NCI-H146 (cell line): ENCODE data around the gene THRAP3.
A peak's percentile ranks its signal among the peaks of the same experiment; 100 is the strongest.

Experiments used
- DNase-seq: peaks from one replicate; lab custom pipeline; 2025; lab: John Stamatoyannopoulos, UW

Gene THRAP3

DNA sequence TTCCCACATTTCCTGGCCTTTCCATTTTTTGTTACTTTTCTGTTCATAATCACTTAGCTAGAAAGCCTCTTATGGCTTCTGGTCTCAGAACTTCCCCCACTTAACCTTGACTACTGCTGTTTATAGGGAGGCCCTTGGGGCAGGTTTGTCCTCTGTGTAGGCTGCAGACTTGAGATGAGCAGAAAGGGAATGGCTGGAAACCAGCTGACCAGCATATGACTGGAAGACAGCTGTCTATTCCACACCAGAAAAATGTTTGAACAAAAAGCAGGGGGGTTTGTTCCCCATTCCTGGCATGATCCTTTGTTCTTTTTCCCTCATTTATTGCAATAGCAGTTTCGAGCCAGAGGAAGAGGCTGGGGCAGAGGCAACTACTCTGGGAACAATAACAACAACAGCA is 77.0 kb downstream of the THRAP3 start:
- no peak for DNase-seq

DNA sequence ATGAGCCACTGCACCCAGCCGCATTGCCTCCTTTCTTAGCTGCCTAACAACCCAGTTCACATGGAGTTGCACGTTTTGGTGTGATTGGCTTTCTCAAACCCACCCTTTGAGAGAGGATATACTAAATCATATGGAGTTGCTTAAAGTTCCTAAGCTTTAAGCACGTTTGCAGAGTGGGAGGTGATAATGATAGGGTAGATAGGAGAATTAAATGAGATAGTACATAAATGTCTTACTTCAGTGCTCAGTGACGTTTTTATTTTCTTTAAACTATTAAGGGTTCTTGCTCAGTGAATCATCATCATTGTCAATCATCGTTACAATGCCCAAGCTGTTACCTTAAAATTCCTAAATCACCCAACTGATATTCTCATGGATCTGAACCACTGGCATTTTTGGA is 79.0 kb downstream of the THRAP3 start:
- DNase-seq = no peak

DNA sequence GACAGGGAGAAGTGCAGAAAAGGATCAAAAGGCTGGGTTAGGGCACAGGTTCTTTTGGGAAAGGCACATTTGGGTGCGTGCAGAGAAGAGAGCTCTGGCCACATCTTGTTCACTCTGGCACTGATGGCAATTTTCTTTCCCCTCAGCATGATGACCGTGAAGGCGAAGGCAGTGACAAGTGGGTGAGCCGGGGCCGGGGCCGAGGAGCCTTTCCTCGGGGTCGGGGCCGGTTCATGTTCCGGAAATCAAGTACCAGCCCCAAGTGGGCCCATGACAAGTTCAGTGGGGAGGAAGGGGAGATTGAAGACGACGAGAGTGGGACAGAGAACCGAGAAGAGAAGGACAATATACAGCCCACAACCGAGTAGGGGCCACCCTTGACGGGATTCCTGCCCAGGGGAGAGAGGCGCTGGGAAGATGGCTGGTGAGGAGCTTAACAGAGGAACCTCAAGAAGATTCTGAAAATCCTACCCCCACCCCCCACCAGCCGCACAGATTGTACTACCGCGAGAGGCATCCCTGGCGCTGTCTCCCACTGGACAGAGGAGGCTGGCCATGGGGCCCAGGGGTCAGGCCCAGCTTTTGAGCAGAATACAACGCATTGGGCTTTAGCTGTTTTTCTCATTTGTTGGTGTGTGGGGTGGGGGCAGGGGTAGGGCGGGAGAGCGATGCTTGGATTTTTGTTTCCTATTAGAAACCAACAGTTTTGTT is 79.6 kb downstream of the THRAP3 start:
- no peak for DNase-seq

DNA sequence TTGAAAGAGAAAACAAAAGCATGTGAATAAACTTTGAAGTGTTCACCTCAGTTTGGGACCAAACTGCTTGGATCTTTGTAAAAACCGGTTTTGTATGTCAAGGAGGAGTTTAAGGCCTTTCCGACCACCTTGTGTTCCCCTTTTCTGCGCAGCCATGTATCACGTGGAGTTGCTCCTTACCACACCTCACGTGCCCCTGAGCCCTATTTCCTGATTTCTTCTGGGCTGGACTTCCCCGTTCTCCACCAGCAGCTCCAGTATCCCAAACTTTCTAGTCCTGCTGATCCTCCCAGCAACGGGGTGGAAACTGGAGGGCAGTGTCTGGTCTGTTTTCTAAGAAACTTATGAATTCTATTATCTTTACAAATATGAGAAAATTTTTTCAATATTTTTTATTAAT is 80.3 kb downstream of the THRAP3 start:
- DNase-seq = no peak

DNA sequence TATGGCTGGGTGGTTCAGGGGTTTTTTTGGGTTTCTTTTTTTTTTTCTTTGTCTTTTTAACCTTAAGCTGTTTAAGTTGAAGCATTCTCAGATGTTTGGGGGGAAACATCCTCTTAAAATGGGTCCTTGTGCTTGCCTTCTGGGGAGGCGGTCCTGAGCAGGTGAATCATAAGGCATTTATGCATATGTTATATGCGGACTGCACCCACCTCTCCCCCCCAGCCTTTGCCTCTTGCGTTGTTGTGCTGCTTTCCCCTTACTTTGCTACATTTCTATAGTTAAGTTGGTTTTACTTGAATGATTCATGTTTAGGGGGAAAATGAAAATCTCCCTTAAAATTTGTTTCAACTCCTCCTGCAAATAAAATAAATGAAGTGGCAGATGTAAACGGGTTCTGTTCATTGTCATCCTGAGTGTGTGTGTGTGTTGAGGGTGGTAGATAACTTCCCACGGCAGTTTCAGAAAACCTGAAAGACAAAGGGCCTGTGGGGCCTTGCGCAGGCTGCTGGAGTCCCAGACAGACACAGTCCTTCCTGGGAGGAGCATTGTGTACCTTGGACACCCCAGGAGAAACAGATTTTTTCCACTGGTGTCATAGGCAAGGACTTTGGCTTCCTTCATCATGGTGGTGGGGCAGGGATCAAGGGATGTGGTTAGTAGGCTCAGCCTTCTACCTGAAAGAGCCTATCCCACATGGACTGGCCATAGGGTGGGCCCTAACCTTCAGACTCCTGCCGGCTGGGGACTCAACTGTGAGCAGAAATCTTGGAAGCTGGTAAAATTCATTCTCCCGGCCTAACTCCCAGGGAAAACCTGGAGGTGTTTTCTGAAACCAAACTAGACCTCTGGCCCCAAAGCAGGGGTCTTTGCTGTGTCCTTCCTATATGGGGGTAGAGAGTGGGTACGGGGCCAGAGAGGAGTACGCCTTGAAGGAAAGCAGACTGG is 81.0 kb downstream of the THRAP3 start:
- DNase-seq = no peak

DNA sequence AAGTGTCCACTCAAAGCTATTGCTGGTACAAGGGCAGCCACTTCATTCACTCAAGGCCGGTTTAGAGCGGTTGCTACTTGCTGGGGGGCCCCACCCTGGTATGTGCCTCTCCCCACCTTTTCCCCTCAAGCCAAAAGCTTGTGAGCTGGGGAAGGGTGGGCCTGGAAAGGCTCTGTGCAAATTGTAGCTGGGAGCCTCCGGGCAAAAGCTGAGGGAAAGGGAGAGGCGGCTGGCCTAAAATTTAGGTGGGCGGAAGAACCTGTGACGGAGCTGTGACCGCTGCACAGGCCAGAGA is 81.6 kb downstream of the THRAP3 start:
- no peak for DNase-seq

DNA sequence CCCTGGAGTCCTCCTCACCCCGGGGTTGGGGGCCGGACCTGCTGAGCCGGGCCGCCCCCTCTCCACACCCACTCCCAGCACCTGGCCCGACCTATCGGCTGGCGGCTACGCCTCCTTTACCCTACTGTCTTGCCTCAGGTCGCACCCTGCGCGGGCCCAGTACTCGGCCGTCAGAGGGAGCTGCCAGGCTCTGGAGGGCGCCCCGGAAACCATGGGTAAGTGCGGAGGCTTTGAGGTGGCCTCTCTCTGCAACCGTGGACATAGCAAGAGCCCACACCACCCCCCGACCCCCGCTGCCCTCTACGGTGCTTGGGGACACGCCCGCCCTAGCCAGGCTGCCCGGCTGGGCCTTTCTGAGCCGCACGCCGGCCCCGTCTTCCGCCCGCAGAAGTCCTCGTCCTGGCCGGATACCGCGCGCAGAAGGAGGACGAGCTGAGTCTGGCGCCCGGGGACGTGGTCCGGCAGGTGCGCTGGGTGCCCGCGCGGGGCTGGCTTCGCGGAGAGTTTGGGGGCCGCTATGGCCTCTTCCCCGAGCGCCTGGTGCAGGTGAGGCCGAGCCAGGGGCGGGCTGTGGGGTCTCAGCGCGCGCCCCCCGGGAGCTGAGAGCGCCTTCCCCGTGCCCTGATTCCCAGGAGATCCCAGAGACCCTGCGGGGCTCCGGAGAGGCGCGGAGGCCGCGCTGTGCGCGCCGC is 82.1 kb downstream of the THRAP3 start, which contains the start of gene SH3D21:
SH3D21 (plus strand) TSS at position 159 of the 692 bp plus-strand sequence; CDS start at position 212, 53 bp downstream.
- DNase-seq = peak; percentile 54

DNA sequence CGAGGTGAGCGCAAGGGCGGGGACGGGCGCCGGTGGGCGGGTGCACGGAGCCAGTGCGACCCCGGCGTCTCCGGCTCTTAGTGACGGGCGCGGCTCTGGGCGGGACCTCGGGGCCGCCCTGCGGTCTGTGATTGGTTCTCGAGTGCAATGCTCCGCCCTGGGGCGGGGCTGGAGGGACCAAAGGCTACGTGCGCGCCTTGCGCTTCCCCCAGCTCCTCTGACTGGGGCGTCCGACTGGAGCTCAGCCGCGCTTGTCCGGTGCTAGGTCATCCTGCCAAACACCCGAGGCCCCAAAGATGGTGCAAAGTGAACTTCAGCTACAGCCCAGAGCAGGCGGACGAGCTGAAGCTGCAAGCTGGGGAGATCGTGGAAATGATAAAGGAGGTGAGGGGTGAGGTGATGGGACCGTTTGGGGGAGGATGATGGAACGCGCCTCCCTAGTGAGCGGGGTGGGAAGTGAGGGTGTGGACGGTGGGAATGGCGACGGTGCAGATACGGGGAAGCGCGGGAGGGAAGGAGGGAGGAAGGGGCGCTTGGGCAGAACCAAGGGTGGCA is 82.7 kb downstream of the THRAP3 start:
- DNase-seq = peak; percentile 87

DNA sequence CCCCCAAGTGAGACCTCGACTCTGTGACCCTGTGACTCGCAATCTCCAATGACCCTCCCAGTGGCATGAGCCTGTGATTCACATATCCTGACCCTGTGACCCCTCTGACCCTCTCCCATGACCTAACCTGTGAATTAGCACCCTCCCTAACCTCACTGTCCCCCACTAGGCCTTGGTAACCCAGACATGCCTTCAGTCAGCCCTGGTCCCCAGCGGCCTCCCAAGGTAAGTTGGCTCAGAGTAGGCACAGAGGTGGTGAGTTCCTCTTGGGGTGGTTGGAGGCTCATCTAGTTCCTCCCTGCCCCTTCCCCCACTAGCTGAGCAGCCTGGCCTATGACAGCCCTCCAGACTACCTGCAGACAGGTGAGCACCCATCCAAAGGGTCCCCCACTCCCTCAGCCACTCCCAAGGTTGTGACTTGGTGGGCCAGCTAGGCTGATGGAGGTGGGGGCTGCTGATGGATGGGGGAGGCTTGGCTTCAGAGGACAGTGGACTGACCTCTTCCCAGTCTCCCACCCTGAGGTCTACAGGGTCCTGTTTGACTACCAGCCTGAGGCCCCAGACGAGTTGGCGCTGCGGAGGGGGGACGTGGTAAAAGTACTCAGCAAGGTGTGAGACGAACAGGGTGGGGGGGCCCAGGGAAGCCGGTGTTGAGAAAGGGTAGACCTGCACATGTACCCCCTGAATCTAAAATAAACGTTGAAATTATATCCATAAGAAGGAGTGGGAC is 83.5 kb downstream of the THRAP3 start:
- no peak for DNase-seq

DNA sequence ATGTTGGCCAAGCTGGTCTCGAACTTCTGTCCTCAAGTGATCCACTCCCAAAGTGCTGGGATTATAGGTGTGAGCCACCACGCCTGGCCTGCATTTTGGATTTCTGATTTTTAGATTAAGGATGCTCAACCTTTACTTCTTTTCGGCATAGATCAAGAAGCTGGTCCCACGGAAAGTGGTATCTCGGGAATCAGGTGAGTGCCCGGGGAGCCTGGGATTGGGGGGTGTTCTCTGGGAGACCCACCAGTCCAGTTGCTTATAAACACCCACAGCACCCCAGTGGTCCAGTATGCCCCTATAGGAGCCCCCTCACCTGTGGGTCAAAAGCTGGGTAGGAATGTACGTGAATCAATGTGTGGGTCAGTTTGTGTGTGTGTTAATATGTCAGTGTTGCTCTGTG is 85.2 kb downstream of the THRAP3 start:
- no peak for DNase-seq

DNA sequence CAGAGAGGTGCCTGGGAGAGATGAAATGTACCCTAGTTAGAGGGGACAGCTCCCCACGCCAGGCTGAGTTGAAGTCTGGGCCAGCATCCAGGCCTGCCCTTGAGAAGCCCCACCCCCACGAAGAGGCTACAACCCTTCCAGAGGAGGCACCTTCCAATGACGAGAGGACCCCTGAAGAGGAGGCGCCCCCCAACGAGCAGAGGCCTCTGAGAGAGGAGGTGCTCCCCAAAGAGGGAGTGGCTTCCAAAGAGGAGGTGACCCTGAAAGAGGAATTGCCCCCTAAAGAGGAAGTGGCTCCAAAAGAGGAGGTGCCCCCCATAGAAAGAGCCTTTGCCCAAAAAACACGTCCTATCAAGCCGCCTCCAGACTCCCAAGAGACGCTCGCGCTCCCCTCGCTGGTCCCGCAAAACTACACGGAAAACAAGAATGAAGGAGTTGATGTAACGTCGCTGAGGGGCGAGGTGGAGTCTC is 96.1 kb downstream of the THRAP3 start:
- no peak for DNase-seq

DNA sequence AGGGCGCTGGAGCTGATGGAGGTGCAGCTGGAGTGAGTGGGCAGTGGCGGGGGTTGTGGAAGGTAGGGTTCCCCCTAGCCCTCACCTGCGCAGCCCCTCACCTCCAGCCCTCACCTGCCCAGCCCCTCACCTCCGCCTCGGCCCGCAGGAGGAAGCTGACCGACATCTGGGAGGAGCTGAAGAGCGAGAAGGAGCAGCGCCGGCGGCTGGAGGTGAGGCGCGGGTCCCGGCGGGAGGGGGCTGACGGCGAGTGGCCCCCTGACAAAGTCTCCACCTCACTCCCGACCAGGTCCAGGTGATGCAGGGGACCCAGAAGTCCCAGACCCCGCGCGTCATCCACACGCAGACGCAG is 96.5 kb downstream of the THRAP3 start:
- DNase-seq = no peak

DNA sequence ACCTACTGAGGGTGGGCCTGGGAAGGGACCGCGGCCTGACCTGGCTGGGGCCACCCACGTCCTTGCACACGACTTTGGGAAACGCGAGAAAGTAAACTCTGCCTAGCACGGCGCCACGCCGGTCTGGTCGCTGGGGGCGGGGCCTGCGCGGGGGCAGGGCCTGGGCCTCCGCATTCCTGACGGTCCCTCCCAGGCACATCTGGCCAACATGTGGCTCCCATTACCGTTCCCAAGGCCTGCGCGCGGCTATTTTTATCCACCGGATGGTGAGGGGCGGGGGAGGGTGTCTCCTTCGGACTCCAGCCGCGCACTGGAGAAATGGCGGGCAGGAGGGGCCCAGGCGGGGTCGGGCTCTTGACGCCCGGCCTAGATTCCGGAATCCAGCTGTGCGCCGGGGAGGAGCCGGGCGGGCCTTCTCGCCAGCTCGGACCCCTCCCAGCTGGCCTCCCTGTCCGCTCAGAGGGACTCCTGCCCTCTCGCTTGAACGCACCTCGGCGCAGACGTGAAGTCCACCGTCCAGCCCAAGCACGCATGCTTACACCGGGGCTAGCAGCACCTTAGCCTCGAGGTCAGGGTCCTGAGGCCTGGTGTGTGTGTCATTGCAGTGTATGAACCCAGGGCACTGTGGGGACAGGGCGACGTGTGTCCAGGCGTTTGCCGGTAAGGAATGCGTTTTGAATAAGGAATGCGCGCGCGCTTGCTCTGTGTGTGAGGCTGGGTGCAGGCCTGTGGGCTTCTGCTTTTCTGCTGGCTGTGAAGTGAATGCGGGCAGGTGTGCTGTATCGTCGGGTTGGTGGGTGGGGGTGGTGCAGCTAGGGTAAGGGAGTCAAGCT is 97.1 kb downstream of the THRAP3 start:
- DNase-seq = no peak

DNA sequence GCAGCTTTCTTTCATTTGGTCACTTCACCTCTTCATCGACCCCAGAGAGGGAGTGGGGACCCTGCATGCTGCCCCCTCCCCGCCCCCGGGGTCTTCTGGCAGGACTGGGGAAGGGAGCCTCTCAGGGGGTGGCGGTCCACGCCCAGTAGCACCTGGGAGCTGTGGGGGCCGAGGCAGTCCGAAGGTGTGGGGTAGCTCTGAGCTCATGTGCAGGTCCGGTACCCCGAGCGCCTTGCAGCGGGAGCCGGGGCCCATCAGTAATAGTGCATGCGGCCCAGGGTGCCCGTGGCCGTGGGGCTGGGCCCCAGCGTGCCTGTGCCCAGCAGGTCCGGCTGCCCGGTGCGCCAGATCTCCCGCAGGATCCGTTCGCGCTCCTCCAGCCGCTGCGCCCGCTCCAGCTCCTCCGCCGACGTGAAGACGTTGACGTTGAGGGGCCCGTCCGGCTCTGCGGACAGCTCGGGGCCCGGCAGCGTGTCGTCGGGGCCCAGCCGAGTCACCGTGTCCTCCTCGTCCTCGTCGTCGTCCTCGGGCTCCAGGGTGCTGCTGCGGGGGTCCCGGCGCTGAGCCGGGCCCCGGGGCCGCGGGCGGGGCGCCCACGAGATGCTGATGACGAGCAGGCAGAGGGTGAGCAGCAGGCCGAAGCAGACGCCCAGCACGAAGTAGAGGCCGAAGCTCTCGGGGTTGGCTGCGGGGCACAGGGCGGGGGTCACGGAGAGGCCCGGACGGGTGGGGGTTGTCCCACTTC is 98.0 kb downstream of the THRAP3 start:
- DNase-seq = no peak

DNA sequence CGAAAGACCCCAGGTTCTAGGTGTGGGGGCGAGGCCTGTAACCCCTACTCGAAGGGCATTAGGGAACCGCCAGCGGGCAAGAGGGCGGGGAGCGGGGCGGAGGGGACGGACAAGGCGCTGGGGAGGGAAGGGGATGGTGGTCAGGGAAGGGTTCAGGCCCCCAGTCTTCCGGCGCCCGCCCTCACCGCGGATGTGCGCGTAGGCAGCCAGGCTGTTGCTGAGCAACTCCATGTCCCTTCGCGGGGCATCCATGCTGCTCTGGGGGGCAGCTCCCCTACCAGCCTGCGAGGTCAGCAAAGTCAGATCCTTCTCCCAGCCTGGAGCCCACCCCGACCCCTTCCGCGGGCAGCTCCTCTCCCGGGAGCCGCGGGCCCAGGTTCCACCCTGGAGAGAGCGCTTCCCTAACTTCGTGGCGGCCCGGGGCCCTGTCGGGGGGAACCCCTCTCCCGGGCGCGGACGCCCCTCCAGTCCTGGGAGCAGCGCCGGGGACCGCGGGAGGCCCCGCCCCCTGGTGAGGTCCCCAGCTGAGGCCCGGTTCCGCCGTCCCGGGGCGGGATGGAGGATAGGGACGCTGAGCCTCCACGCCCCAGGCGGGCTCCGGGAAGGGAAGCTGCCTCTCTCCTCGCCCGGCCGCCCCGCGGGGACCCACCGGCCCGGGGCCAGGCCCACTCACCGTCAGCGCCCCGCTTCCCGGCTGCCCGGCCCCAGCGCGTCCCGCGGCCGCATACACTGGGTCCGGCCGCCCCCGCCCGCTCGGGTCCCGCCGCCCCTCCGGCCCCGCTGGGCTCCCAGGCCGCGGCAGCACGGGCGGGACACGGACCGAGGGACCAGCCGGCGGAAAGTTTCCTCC is 98.8 kb downstream of the THRAP3 start:
- no peak for DNase-seq

DNA sequence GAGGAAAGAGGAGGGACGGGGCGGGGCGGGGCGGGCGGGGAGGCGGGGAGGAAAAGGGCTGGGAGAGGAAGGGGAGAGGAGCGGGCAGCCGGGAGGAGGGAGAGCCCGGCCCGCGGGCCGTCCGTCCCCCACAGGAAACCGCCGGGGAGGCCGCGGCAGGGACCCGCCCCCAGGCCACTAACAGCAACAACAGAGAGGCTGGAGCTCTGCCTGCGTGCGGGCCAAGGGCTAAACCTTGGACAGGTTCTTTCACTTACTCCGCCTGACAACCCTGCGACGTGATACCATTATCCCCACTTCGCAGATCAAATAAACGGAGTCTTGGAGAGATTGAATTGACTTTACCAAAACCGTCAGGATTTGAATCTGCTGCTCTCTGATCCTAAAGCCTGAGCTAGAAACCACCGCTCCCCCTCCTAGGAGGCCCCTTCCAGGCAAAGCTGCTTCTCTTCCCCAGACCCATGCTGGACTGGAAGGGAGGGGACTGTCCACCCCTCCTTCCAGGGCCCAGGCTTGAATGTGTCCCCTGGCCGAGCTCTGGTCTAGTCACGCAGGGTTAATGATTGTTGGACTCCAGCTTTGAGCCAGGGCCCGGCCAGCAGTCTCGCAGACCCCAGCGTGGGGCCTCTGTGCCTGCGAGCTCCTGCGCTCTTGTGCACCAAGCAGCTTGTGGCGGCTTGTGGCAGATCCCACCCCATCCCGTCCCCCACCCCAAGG is 99.6 kb downstream of the THRAP3 start, which contains the start of gene EVA1B:
EVA1B (minus strand) TSS at position 10 of the 717 bp plus-strand sequence. CDS start 608 bp downstream, outside the sequence.
- peak; percentile 31 for DNase-seq

DNA sequence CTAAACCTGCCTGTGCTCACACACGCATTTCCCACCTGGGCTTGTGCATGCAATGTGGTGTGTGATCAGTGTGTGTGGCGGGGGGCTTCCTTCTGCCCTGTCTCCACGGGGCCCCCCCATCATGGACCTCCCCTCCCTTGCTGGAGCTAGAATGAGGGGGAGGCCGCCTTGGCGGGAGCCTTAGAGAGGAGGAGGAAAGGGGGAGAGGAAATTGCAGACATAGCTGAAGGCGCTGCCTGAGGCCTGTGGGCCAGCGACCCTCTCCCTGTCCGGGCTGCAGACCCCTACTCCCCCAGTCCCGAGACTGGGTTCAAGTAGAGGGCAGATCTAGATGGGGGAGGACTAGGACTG is 100.1 kb downstream of the THRAP3 start:
- no peak for DNase-seq

DNA sequence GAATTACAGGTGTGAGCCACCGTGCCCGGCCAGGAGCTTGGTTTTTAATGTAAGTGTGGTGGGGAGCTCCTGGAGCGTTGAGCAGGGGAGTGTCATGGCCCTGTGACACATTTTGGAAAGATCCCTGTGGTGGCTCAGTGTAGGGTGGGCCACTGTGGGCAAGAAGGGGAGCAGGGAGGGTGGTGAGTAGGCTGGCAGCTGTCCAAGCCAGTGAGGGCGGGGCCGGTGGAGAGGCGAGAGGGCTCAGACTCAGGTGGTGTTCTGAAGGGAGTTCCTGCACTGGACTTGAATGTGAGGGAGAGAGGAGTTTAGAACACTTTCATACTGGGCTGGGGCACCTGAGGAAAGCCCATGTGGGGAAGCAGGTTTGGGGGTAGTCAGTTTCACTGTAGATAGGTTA is 102.3 kb downstream of the THRAP3 start:
- no peak for DNase-seq
